OCI-LY3 (cell line): ENCODE data around the gene HOXA11.

ENCODE experiments used
- H2AFZ ChIP-seq: fragments of 200-600, 300-600 bp; shearing (Covaris generic); 2 replicates; pipeline ENCODE4 v1.6.0; 2014; ENCODE audit warnings: antibody characterized with exemption, low read depth, low read length
- H3K27ac ChIP-seq: fragments of 200-600, 300-600 bp; sonication (generic); 2 replicates; pipeline ENCODE4 v1.5.1; 2014; ENCODE audit warnings: mild to moderate bottlenecking, low read length, moderate library complexity, mixed read lengths
- H3K27me3 ChIP-seq: fragments of 200-600, 300-600 bp; sonication (generic); 2 replicates; pipeline ENCODE4 v1.6.1; 2014; ENCODE audit warnings: low read depth, low read length, mixed read lengths
- H3K36me3 ChIP-seq: fragments of 200-600, 300-600 bp; sonication (generic); replicated peaks from 2 replicates; pipeline ENCODE3; 2014; ENCODE audit warnings: low read depth, low read length, mixed read lengths
- H3K4me1 ChIP-seq: fragments of 300-600, 200-600 bp; sonication (generic); 2 replicates; pipeline ENCODE4 v1.6.1; 2014; ENCODE audit warnings: low read length, mixed read lengths
- H3K4me2 ChIP-seq: fragments of 200-600, 300-600 bp; sonication (generic); 2 replicates; pipeline ENCODE4 v1.6.1; 2014; ENCODE audit warnings: low read length, mixed read lengths
- H3K4me3 ChIP-seq: fragments of 300-600, 200-600 bp; sonication (generic); 2 replicates; pipeline ENCODE4 v1.5.1; 2014; ENCODE audit warnings: antibody characterized with exemption, mild to moderate bottlenecking, low read length, moderate library complexity
- H3K79me2 ChIP-seq: fragments of 300-600, 200-600 bp; shearing (Covaris generic); 2 replicates; pipeline ENCODE4 v1.6.1; 2014; ENCODE audit warnings: mild to moderate bottlenecking, low read length, mixed read lengths
- H3K9ac ChIP-seq: fragments of 300-600, 200-600 bp; shearing (Covaris generic); 2 replicates; pipeline ENCODE4 v1.6.0; 2014; ENCODE audit warnings: mild to moderate bottlenecking, low read length, moderate library complexity
- H3K9me3 ChIP-seq: fragments of 200-600, 300-600 bp; shearing (Covaris generic); 2 replicates; pipeline ENCODE4 v1.6.1; 2014; ENCODE audit warnings: low read length, mixed read lengths; ENCODE audit not compliant: insufficient read depth
- H4K20me1 ChIP-seq: fragments of 200-600, 300-600 bp; sonication (generic); 2 replicates; pipeline ENCODE4 v1.6.1; 2016; ENCODE audit warnings: low read length, mixed read lengths; ENCODE audit not compliant: insufficient read depth
- CTCF ChIP-seq: fragments of 200-600, 300-600 bp; sonication (generic); IDR thresholded peaks from 2 replicates; pipeline ENCODE4 v1.5.1; 2014; ENCODE audit warnings: antibody characterized with exemption, low read length, low read depth
- EZH2phosphoT487 ChIP-seq: fragments of 200-600 bp; shearing (Covaris generic); IDR thresholded peaks from 2 replicates; pipeline ENCODE4 v1.6.1; 2018; ENCODE audit warnings: antibody characterized with exemption, mixed run types, low read depth

HOXA11 gene

GRCh38 chr7:27156508-27156898, 28.5 kb downstream of the HOXA11 start, which contains the start of gene HOXA7:
HOXA7 (minus strand) TSS chr7:27156675; CDS start chr7:27156545, 130 bp downstream.
- H3K9me3 ChIP-seq, result no peaks in the 10 kb centered on the region
- no peak within 1 kb of the TSS for H3K4me3 ChIP-seq
- no peaks in the 10 kb centered on the region for H3K36me3 ChIP-seq
- no peaks in the 10 kb centered on the region for H3K27me3 ChIP-seq
- no peak within 1 kb of the TSS for H2AFZ ChIP-seq
- H3K4me2 ChIP-seq, result no peak within 1 kb of the TSS
- H4K20me1 ChIP-seq, result no peaks in the 10 kb centered on the region
- H3K4me1 ChIP-seq, result 0 out of 2 replicates have a peak, but pooled peaks cover 8% of the 10 kb centered on the region
- TF ChIP-seq EZH2phosphoT487 (no peak), CTCF (no peak)
- no peaks in the 10 kb centered on the region for H3K79me2 ChIP-seq
- H3K9ac ChIP-seq, result no peak within 1 kb of the TSS
- no peak within 1 kb of the TSS for H3K27ac ChIP-seq

GRCh38 chr7:27155816-27156507, 29.1 kb downstream of the HOXA11 start:
- Histone ChIP-seq H3K9ac (no peak overlapping the region), H3K27me3 (no peaks in the 10 kb centered on the region), H3K27ac (no peak overlapping the region), H3K79me2 (no peaks in the 10 kb centered on the region), H3K4me3 (no peak overlapping the region), H2AFZ (no peak overlapping the region), H3K9me3 (no peaks in the 10 kb centered on the region), H4K20me1 (no peaks in the 10 kb centered on the region), H3K4me2 (no peak overlapping the region), H3K4me1 (0 out of 2 replicates have a peak, but pooled peaks cover 9% of the 10 kb centered on the region), H3K36me3 (no peaks in the 10 kb centered on the region)
- TF ChIP-seq CTCF (no peak), EZH2phosphoT487 (no peak)

- H3K36me3 ChIP-seq, result no peaks in the 10 kb centered on the region
- TF ChIP-seq EZH2phosphoT487, result no peak
- no peak for TF ChIP-seq CTCF
- H3K4me1 ChIP-seq, result 0 out of 2 replicates have a peak, but pooled peaks cover 7% of the 10 kb centered on the region
- no peaks in the 10 kb centered on the region for H4K20me1 ChIP-seq
- H3K9me3 ChIP-seq, result no peaks in the 10 kb centered on the region
- H3K9ac ChIP-seq, result no peak overlapping the region
- no peak overlapping the region for H3K27ac ChIP-seq
- no peak overlapping the region for H2AFZ ChIP-seq
- no peak overlapping the region for H3K4me2 ChIP-seq
- H3K79me2 ChIP-seq, result peaks cover under 1% of the 10 kb centered on the region; the same call in 1 of the 2 replicates
- H3K4me3 ChIP-seq, result no peak overlapping the region
- no peaks in the 10 kb centered on the region for H3K27me3 ChIP-seq
These were observed 29.9 kb downstream of the HOXA11 start for GRCh38 chr7:27154901-27155815.

GRCh38 chr7:27154369-27154768, 30.7 kb downstream of the HOXA11 start:
- H3K27me3 ChIP-seq, result no peaks in the 10 kb centered on the region
- peaks cover 7% of the 10 kb centered on the region; the same call in 1 of the 2 replicates for H3K4me1 ChIP-seq
- H3K4me2 ChIP-seq, result no peak overlapping the region
- no peak overlapping the region for H3K4me3 ChIP-seq
- H2AFZ ChIP-seq, result no peak overlapping the region
- no peaks in the 10 kb centered on the region for H3K9me3 ChIP-seq
- TF ChIP-seq CTCF (no peak), EZH2phosphoT487 (no peak)
- H3K79me2 ChIP-seq, result peaks cover 9% of the 10 kb centered on the region
- H3K9ac ChIP-seq, result no peak overlapping the region
- no peaks in the 10 kb centered on the region for H3K36me3 ChIP-seq
- H4K20me1 ChIP-seq, result no peaks in the 10 kb centered on the region
- no peak overlapping the region for H3K27ac ChIP-seq
